ENCODE data around the gene ITGBL1. TPM values are rescaled to one million over a fixed set of nuclear protein-coding genes. Genes with fewer than 3 reads are reported as not detected.
A peak's percentile ranks its signal among the peaks of the same experiment; 100 is the strongest.

Gene ITGBL1
- total RNA-seq, 4 donors from 2014 or later: 7.7 to 10.4 (median 9.2) TPM

DNA sequence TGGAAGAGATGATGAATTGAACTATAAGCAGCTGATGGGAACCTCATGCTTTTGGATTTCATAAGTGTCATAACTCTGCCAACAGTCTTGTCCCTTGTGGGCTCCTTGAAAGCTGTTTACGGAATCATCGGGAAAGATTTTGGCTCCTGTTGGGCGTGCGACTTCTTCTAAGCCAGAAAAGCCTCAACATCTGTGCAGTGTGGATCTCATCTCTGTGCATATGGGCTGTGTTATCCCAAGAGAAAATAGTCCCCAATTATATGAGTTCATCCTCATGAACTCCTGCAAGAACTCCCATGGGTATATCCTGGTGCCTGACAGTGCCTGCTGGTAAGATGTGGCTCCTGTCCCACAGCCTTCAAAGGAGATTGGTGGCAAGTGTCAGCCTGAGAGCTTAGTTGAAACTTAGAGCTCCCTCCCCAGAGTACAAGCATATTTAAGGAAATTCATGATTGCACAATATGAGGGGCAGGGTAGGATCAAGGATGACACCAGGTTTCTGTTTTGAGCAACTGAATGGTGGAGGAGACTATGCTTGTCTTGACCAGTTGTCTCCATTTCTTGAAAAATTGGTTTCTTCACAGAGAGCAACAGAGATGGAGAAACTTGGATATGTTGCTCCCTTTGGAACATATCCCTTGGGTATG lies 243.5 kb downstream of the ITGBL1 start:
- Histone ChIP-seq H3K36me3 (no peaks in the 10 kb centered on the region), H3K4me1 (peaks cover 6% of the 10 kb centered on the region), H3K27ac (no peak overlapping the region), H3K4me3 (no peak overlapping the region), H3K9me3 (no peaks in the 10 kb centered on the region), H3K27me3 (no peaks in the 10 kb centered on the region)
- DNase-seq (ENCODE audit: low spot score in 2 of 2): peak in 1 of 2 donors; percentile 67
- WGBS: 71% methylated on average over 4 of the region's 4 CpGs
- TF ChIP-seq POLR2AphosphoS5 (IDR thresholded peaks at IDR 0.05) (peak in 1 of 3 donors; percentile 34), POLR2A (IDR thresholded peaks at IDR 0.05) (no peak), EP300 (IDR thresholded peaks at IDR 0.05) (no peak)
- TF ChIP-seq, protein P1, sequence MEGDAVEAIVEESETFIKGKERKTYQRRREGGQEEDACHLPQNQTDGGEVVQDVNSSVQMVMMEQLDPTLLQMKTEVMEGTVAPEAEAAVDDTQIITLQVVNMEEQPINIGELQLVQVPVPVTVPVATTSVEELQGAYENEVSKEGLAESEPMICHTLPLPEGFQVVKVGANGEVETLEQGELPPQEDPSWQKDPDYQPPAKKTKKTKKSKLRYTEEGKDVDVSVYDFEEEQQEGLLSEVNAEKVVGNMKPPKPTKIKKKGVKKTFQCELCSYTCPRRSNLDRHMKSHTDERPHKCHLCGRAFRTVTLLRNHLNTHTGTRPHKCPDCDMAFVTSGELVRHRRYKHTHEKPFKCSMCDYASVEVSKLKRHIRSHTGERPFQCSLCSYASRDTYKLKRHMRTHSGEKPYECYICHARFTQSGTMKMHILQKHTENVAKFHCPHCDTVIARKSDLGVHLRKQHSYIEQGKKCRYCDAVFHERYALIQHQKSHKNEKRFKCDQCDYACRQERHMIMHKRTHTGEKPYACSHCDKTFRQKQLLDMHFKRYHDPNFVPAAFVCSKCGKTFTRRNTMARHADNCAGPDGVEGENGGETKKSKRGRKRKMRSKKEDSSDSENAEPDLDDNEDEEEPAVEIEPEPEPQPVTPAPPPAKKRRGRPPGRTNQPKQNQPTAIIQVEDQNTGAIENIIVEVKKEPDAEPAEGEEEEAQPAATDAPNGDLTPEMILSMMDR (IDR thresholded peaks at IDR 0.05): no peak

DNA sequence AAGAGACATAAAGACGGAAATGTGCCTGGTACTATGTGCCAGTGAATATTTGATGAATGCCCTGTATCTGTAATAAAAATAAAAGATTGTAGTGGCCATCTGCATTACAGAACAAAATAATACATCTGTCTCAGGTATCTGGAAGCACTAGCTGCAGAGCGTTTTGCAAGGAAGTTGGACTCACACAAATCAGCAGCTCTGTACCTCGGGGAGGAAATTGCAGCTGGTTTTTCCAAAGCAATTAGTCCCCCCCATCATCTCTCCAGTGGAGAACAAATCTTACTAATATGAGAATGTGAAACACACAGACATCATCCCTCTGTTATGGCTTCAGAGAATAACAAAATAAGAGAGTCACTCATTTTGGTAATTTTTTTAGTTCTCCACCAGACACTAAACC lies 245.3 kb downstream of the ITGBL1 start:
- Histone ChIP-seq H3K27me3 (no peaks in the 10 kb centered on the region), H3K27ac (no peak overlapping the region), H3K9me3 (no peaks in the 10 kb centered on the region), H3K36me3 (no peaks in the 10 kb centered on the region), H3K4me3 (no peak overlapping the region), H3K4me1 (peaks cover 7% of the 10 kb centered on the region)
- WGBS: 71% methylated on average over 3 of the region's 3 CpGs
- TF ChIP-seq EP300 (IDR thresholded peaks at IDR 0.05): no peak
- TF ChIP-seq POLR2A (IDR thresholded peaks at IDR 0.05): no peak
- TF ChIP-seq POLR2AphosphoS5 (IDR thresholded peaks at IDR 0.05): no peak
- TF ChIP-seq, protein P1 (IDR thresholded peaks at IDR 0.05): no peak
- DNase-seq (ENCODE audit: low spot score in 2 of 2): no peak

DNA sequence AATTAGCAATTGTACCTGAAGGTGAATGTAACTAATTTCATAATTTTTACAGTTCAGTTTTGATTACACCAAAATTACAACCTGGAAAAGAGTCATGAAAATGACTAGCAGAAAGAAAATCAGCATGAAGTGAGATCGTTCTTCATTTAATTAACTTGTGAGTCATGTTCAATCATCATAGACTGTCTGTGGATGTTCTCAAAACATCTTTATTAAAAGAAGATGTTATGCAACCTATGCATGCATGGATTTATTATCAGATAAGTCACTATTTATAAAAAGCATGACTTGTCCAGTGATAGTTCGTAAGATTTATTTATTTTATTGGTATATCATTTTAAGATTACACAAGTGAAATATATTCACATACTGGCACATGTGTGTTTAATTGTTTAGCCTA lies 245.9 kb downstream of the ITGBL1 start:
- TF ChIP-seq POLR2A (IDR thresholded peaks at IDR 0.05): no peak
- TF ChIP-seq, protein P1 (IDR thresholded peaks at IDR 0.05): no peak
- TF ChIP-seq POLR2AphosphoS5 (IDR thresholded peaks at IDR 0.05): no peak
- no peak for TF ChIP-seq EP300 (IDR thresholded peaks at IDR 0.05)
- H3K9me3 ChIP-seq: no peaks in the 10 kb centered on the region
- H3K27ac ChIP-seq: no peak overlapping the region
- H3K36me3 ChIP-seq: no peaks in the 10 kb centered on the region
- peaks cover 7% of the 10 kb centered on the region for H3K4me1 ChIP-seq
- WGBS: 49% methylated on average over 2 of the region's 2 CpGs
- no peak overlapping the region for H3K4me3 ChIP-seq
- H3K27me3 ChIP-seq: no peaks in the 10 kb centered on the region
- no peak for DNase-seq (ENCODE audit: low spot score in 2 of 2)

DNA sequence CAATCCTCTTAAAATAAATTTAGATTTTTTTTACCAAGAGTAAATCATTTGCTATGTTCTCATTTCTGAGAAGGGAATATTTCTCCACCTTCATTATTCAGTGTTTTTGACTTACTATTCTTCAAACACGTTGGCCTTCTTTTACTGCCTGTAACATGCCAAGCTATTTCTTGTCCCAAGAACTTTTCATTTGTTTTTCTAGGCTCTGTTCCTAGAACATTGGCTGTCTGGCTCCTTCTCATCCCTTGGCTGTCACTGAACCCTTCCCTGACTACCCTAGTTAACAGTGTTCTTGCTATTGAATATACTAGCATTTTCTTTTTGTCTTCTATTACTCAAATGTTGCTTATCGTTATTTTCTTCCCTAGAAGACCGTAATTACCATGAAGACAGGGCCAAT lies 248.1 kb downstream of the ITGBL1 start:
- H3K27me3 ChIP-seq: no peaks in the 10 kb centered on the region
- no peak overlapping the region for H3K4me3 ChIP-seq
- TF ChIP-seq EP300 (IDR thresholded peaks at IDR 0.05) (no peak), POLR2A (IDR thresholded peaks at IDR 0.05) (no peak), POLR2AphosphoS5 (IDR thresholded peaks at IDR 0.05) (peak in 1 of 3 donors; percentile 25)
- TF ChIP-seq, protein P1 (IDR thresholded peaks at IDR 0.05): no peak
- DNase-seq (ENCODE audit: low spot score in 2 of 2): no peak
- no peaks in the 10 kb centered on the region for H3K9me3 ChIP-seq
- no peaks in the 10 kb centered on the region for H3K36me3 ChIP-seq
- H3K4me1 ChIP-seq: peaks cover 7% of the 10 kb centered on the region
- WGBS: 51% methylated on average over 3 of the region's 3 CpGs
- H3K27ac ChIP-seq: no peak overlapping the region

DNA sequence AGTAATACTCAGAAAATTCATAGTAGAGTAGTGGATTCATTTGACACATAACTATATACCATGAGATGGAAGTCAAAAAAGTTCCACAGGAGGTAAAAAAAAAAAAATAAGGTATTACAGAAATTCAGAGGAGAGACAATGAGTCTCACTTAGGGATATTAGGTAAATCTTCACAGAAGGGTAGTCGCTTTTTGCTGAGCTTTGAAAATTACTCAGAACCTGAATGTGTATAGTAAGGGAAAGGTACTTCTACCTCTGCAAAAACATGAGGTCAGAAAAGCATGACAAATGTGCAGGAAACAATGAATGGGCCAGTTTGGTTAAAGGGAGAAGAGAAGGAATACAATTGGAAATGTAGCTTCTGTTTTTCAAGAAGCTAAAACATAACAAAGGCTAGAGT lies 250.6 kb downstream of the ITGBL1 start:
- Histone ChIP-seq H3K27me3 (no peaks in the 10 kb centered on the region), H3K27ac (no peak overlapping the region), H3K4me3 (no peak overlapping the region), H3K36me3 (no peaks in the 10 kb centered on the region), H3K9me3 (no peaks in the 10 kb centered on the region), H3K4me1 (peaks cover 7% of the 10 kb centered on the region)
- WGBS: 94% methylated on average over 1 of the region's 1 CpG
- no peak for DNase-seq (ENCODE audit: low spot score in 2 of 2)
- TF ChIP-seq, protein P1 (IDR thresholded peaks at IDR 0.05): no peak
- TF ChIP-seq POLR2A (IDR thresholded peaks at IDR 0.05) (no peak), POLR2AphosphoS5 (IDR thresholded peaks at IDR 0.05) (no peak), EP300 (IDR thresholded peaks at IDR 0.05) (no peak)

All from suprapubic skin (tissue), 4 donors.